Prostate gland (tissue), 2 donors: ENCODE measurements around the gene LBHD2.

ENCODE experiments used
- POLR2A ChIP-seq: fragments of 450-650 bp; IDR thresholded peaks from one replicate; pipeline ENCODE4 v1.6.1; 2016; ENCODE audit warnings: antibody characterized with exemption, mild to moderate bottlenecking
- POLR2AphosphoS5 ChIP-seq: sonication (generic); formaldehyde crosslinking; IDR thresholded peaks from one replicate; pipeline ENCODE4 v1.6.1; 2017; ENCODE audit warnings: antibody characterized with exemption
- TF ChIP-seq, protein P1 (sequence below), 4 experiments: fragments of 200-600 bp in 2 of 4; fragments of 450-650 bp in 2 of 4; sonication (generic) in 2 of 4; IDR thresholded peaks; 1 replicate in 3 of 4; 2 replicates in 1 of 4; pipeline ENCODE4 v1.5.1; 2016 to 2019; ENCODE audit warnings: antibody characterized with exemption in 4 of 4, mild to moderate bottlenecking in 2 of 4, moderate library complexity in 2 of 4

DNA sequence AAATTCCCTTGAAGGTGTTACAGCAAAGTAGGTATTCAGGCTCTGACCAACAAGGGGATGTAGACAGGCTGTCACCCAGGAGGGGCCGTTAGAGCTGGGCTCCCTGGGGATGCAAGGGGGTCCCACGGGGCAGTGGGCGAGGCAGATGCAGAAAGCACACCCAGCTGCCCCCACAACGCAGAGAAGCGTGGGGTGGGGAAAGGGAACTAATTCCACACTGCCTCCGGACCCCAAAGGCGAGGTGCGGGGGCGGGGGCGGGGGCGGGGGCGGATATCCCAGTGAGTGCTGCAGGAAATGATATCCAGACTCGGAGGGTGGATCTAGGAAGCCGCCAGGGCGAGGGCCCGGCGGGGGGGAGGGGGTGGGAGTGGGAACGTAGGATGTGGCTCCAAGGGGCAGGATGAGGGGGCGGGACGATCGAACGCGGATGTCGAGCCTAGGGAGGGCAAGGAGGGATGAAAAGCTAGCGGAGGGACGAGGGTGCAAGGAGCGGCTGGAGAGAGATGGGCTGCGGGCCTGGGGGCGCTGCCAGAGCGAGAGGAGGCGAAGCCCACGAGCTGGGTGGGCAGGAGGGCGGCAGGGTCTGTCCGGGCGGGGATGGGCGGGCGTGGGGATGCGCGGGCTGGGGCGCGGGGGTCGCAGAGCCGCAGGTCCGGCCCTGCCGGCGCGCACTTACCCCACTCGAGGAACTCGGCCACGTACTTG lies 27.5 kb upstream of the LBHD2 start:
- TF ChIP-seq POLR2AphosphoS5 (no peak), POLR2A (no peak)
- TF ChIP-seq, protein P1, sequence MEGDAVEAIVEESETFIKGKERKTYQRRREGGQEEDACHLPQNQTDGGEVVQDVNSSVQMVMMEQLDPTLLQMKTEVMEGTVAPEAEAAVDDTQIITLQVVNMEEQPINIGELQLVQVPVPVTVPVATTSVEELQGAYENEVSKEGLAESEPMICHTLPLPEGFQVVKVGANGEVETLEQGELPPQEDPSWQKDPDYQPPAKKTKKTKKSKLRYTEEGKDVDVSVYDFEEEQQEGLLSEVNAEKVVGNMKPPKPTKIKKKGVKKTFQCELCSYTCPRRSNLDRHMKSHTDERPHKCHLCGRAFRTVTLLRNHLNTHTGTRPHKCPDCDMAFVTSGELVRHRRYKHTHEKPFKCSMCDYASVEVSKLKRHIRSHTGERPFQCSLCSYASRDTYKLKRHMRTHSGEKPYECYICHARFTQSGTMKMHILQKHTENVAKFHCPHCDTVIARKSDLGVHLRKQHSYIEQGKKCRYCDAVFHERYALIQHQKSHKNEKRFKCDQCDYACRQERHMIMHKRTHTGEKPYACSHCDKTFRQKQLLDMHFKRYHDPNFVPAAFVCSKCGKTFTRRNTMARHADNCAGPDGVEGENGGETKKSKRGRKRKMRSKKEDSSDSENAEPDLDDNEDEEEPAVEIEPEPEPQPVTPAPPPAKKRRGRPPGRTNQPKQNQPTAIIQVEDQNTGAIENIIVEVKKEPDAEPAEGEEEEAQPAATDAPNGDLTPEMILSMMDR (IDR thresholded peaks at IDR 0.05), result no peak
